PC-3 (cell line): Measurements from ENCODE around the gene ENPP1. TPM values are rescaled to one million over a fixed set of nuclear protein-coding genes. Genes with fewer than 3 reads are reported as not detected.

Experiments used
- ATAC-seq: fragments of 200-7000 bp; cut with Tn5 transposase; 2 replicates; pipeline ENCODE4 v1.9.1; 2020; ENCODE audit warnings: mild to moderate bottlenecking, moderate library complexity
- BruUV-seq: library from RNA; stranded (reverse); fragments of 400-500 nt; replicated peaks from 2 replicates; lab custom pipeline; 2021; lab: Mats Ljungman, UMichigan
- CTCF ChIA-PET: fragments of 300-600 bp; sonication (Branson Sonifier 250); formaldehyde crosslinking; loops from one replicate; lab custom pipeline; 2022; ENCODE audit warnings: antibody characterized with exemption; lab: Charles Lee
- POLR2A ChIA-PET: fragments of 300-600 bp; sonication (Branson Sonifier 250); formaldehyde crosslinking; loops from one replicate; lab custom pipeline; 2022; ENCODE audit warnings: antibody characterized with exemption; ENCODE audit not compliant: unreplicated experiment; lab: Charles Lee
- DNase-seq: peaks from one replicate; pipeline ENCODE4 v3.0.0-alpha.2; 2015
- H2AFZ ChIP-seq: fragments of 300-600 bp; sonication (generic); 2 replicates; pipeline ENCODE4 v1.6.0; 2016; ENCODE audit warnings: antibody characterized with exemption, low read length
- H3F3A ChIP-seq: fragments of 300-600 bp; sonication (generic); one replicate; pipeline ENCODE4 v1.6.0; 2017; ENCODE audit warnings: antibody characterized with exemption, low read length, control low read depth, mild to moderate bottlenecking; ENCODE audit not compliant: unreplicated experiment
- H3K27ac ChIP-seq: fragments of 300-600 bp; sonication (generic); 2 replicates; pipeline ENCODE4 v1.5.1; 2016; ENCODE audit warnings: mild to moderate bottlenecking, low read length
- H3K27me3 ChIP-seq: fragments of 300-600 bp; sonication (generic); 2 replicates; pipeline ENCODE4 v1.6.1; 2016; ENCODE audit warnings: low read length, mixed read lengths
- H3K36me3 ChIP-seq: fragments of 300-600 bp; sonication (generic); 2 replicates; pipeline ENCODE4 v1.6.1; 2016; ENCODE audit warnings: low read depth, mixed run types, low read length, mixed read lengths
- H3K4me1 ChIP-seq: fragments of 300-600 bp; sonication (generic); 2 replicates; pipeline ENCODE4 v1.5.1; 2016; ENCODE audit warnings: low read length; ENCODE audit not compliant: insufficient read depth
- H3K4me2 ChIP-seq: fragments of 300-600 bp; sonication (generic); 2 replicates; pipeline ENCODE4 v1.6.0; 2016; ENCODE audit warnings: low read length
- H3K4me3 ChIP-seq: fragments of 300-600 bp; sonication (generic); 2 replicates; pipeline ENCODE4 v1.5.1; 2016; ENCODE audit warnings: mild to moderate bottlenecking, low read length, mixed read lengths
- H3K79me2 ChIP-seq: fragments of 300-600 bp; sonication (generic); 2 replicates; pipeline ENCODE4 v1.6.1; 2017; ENCODE audit warnings: low read length, mixed read lengths
- H3K9ac ChIP-seq: fragments of 300-600 bp; sonication (generic); 2 replicates; pipeline ENCODE4 v1.6.0; 2016; ENCODE audit warnings: mild to moderate bottlenecking, low read length
- H3K9me2 ChIP-seq: fragments of 300-600 bp; sonication (generic); replicated peaks from 2 replicates; pipeline ENCODE4 v1.6.1; 2016; ENCODE audit warnings: mixed run types, low read length, mixed read lengths
- H3K9me3 ChIP-seq: fragments of 300-600 bp; sonication (generic); 2 replicates; pipeline ENCODE4 v1.6.1; 2016; ENCODE audit warnings: low read length, mixed read lengths
- H4K20me1 ChIP-seq: fragments of 300-600 bp; sonication (generic); 2 replicates; pipeline ENCODE4 v1.6.1; 2016; ENCODE audit warnings: low read length, mixed read lengths
- EZH2 ChIP-seq: fragments of 300-600 bp; sonication (generic); IDR thresholded peaks from one replicate; pipeline ENCODE4 v1.6.1; 2017; ENCODE audit warnings: antibody characterized with exemption, mild to moderate bottlenecking, low read length; ENCODE audit not compliant: unreplicated experiment
- EZH2phosphoT487 ChIP-seq: fragments of 300-600 bp; sonication (generic); IDR thresholded peaks from 2 replicates; pipeline ENCODE4 v1.6.1; 2018; ENCODE audit warnings: mild to moderate bottlenecking, antibody characterized with exemption, low read length, borderline replicate concordance
- intact Hi-C: fragments of 100-400 bp; cut with micrococcal nuclease; formaldehyde crosslinking; loops from 2 replicates; pipeline ENCODE4 v1.9.0; 2023
- total RNA-seq: library from RNA; depleted of rRNA; stranded (reverse); fragments of >200 nt; gene quantifications from 2 replicates; pipeline ENCODE4 v1.2.3, GENCODE V29; 2014
- TF ChIP-seq, protein P1 (sequence below): fragments of 300-600 bp; sonication (generic); conservative IDR thresholded peaks from 2 replicates; pipeline ENCODE4 v1.5.1; 2017; ENCODE audit warnings: antibody characterized with exemption, low read depth, mild to moderate bottlenecking, low read length

ENPP1 gene
- total RNA-seq, 1 experiment from 2014 or later, result 5.1 TPM

GRCh38 chr6:131813991-131814390 lies 6.2 kb downstream of the ENPP1 start:
- H3K36me3 ChIP-seq, result no peaks in the 10 kb centered on the region
- no peaks in the 10 kb centered on the region for H3K27me3 ChIP-seq
- H3K9me3 ChIP-seq, result no peaks in the 10 kb centered on the region
- ChIA-PET CTCF (no interaction called here), POLR2A (no interaction called here)
- intact Hi-C loops, result no loop called here
- no peak overlapping the region for H3K4me2 ChIP-seq
- H3K9me2 ChIP-seq, result no peaks in the 10 kb centered on the region
- TF ChIP-seq, protein P1, sequence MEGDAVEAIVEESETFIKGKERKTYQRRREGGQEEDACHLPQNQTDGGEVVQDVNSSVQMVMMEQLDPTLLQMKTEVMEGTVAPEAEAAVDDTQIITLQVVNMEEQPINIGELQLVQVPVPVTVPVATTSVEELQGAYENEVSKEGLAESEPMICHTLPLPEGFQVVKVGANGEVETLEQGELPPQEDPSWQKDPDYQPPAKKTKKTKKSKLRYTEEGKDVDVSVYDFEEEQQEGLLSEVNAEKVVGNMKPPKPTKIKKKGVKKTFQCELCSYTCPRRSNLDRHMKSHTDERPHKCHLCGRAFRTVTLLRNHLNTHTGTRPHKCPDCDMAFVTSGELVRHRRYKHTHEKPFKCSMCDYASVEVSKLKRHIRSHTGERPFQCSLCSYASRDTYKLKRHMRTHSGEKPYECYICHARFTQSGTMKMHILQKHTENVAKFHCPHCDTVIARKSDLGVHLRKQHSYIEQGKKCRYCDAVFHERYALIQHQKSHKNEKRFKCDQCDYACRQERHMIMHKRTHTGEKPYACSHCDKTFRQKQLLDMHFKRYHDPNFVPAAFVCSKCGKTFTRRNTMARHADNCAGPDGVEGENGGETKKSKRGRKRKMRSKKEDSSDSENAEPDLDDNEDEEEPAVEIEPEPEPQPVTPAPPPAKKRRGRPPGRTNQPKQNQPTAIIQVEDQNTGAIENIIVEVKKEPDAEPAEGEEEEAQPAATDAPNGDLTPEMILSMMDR, result no peak
- TF ChIP-seq EZH2 (no peak), EZH2phosphoT487 (no peak)
- ATAC-seq (no peak), DNase-seq (no peak)
- no peak overlapping the region for H3K27ac ChIP-seq
- H3K4me3 ChIP-seq, result no peak overlapping the region
- no peaks in the 10 kb centered on the region for H3F3A ChIP-seq
- BruUV-seq, result no TSS peak
- H3K4me1 ChIP-seq, result no peaks in the 10 kb centered on the region
- no peaks in the 10 kb centered on the region for H4K20me1 ChIP-seq
- no peak overlapping the region for H3K9ac ChIP-seq
- no peak overlapping the region for H2AFZ ChIP-seq
- H3K79me2 ChIP-seq, result no peaks in the 10 kb centered on the region

DNA sequence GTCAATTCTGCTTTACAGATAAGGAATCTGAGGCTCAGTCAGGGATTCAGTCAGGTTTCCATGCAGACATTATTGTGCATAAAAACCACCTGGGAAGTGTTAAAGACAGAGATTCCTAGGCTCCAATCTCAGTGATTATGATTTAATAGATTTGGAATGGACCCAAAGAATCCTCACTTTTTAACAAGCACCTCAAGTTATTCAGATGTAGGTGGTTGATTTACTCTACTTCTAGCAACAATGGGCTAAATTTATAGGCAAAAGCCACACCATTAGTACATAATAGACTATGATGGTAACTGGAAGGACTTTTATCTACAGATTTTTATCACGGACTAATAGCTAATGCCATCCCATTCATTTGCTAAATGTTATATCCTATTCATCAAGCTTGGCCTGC lies 9.0 kb downstream of the ENPP1 start:
- H4K20me1 ChIP-seq, result no peaks in the 10 kb centered on the region
- ChIA-PET CTCF (no interaction called here), POLR2A (no interaction called here)
- H3K9ac ChIP-seq, result no peak overlapping the region
- no peaks in the 10 kb centered on the region for H3K9me3 ChIP-seq
- ATAC-seq (no peak), DNase-seq (no peak)
- H3K9me2 ChIP-seq, result no peaks in the 10 kb centered on the region
- no peaks in the 10 kb centered on the region for H3K4me1 ChIP-seq
- H3K4me3 ChIP-seq, result no peak overlapping the region
- intact Hi-C loops, result no loop called here
- no peak overlapping the region for H2AFZ ChIP-seq
- no peak overlapping the region for H3K27ac ChIP-seq
- no peaks in the 10 kb centered on the region for H3F3A ChIP-seq
- H3K4me2 ChIP-seq, result no peak overlapping the region
- TF ChIP-seq, protein P1, result no peak
- no peak for TF ChIP-seq EZH2phosphoT487
- TF ChIP-seq EZH2, result no peak
- BruUV-seq, result no TSS peak
- no peaks in the 10 kb centered on the region for H3K79me2 ChIP-seq
- no peaks in the 10 kb centered on the region for H3K36me3 ChIP-seq
- H3K27me3 ChIP-seq, result no peaks in the 10 kb centered on the region

DNA sequence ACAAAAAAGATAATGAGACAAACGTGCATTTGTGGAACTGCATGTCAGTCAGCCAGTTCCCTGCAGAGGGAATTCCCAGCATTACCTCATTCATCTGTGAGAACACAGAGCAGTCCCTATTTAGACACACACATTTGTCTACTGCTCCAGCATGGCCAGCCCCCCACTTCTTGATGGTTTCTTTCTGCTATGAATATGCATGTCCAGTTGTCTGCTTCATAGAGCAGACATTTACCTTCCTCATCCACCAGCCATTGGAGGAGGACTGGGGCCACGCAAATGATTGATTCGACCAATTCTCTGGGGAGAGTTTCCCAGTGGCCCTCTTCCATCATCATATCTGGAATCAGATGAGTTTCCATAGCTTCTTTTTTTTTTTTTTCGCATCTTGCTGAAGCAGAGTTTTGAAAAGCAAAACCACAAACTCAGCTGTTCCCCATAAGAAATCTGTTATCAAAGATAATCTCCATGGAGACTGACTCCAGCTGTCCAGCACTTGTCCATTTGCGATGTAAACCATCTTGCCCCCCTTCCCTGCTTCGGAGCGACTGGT lies 11.8 kb downstream of the ENPP1 start:
- no TSS peak for BruUV-seq
- Histone ChIP-seq H3K4me2 (no peak overlapping the region), H3K9ac (no peak overlapping the region), H3K9me2 (no peaks in the 10 kb centered on the region), H3F3A (no peaks in the 10 kb centered on the region), H3K27me3 (no peaks in the 10 kb centered on the region), H3K27ac (no peak overlapping the region), H4K20me1 (no peaks in the 10 kb centered on the region), H3K9me3 (no peaks in the 10 kb centered on the region), H3K4me1 (no peaks in the 10 kb centered on the region), H3K36me3 (no peaks in the 10 kb centered on the region), H3K4me3 (no peak overlapping the region), H3K79me2 (no peaks in the 10 kb centered on the region), H2AFZ (no peak overlapping the region)
- ChIA-PET CTCF (no interaction called here), POLR2A (no interaction called here)
- DNase-seq (no peak), ATAC-seq (no peak)
- TF ChIP-seq EZH2phosphoT487 (no peak), EZH2 (no peak)
- intact Hi-C loops, result no loop called here
